OCI-LY7 (cell line): ENCODE measurements around the gene CRY1. TPM values are rescaled to one million over a fixed set of nuclear protein-coding genes. Genes with fewer than 3 reads are reported as not detected.

ENCODE experiments used
- BruUV-seq: library from RNA; stranded (reverse); fragments of 400-500 nt; replicated peaks from 2 replicates; lab custom pipeline; 2021; lab: Mats Ljungman, UMichigan
- CTCF ChIA-PET: fragments of 300-600 bp; sonication (Branson Sonifier 250); formaldehyde crosslinking; loops from one replicate; lab custom pipeline; 2022; ENCODE audit warnings: antibody characterized with exemption; ENCODE audit not compliant: unreplicated experiment; lab: Charles Lee
- POLR2A ChIA-PET: fragments of 300-600 bp; sonication (Branson Sonifier 250); formaldehyde crosslinking; loops from one replicate; lab custom pipeline; 2022; ENCODE audit warnings: antibody characterized with exemption; lab: Charles Lee
- DNase-seq: peaks from one replicate; pipeline ENCODE4 v3.0.0-alpha.2; 2015; ENCODE audit warnings: low spot score
- H2AFZ ChIP-seq: fragments of 200-600 bp; sonication (generic), shearing (Covaris generic); 2 replicates; pipeline ENCODE4 v1.6.1; 2014; ENCODE audit warnings: mild to moderate bottlenecking, antibody characterized with exemption, low read length, moderate library complexity
- H3K27ac ChIP-seq: fragments of 200-600 bp; sonication (generic); 2 replicates; pipeline ENCODE4 v1.5.1; 2014; ENCODE audit warnings: mixed run types, low read depth, mild to moderate bottlenecking, moderate library complexity, low read length, inconsistent platforms; ENCODE audit not compliant: poor library complexity, severe bottlenecking
- H3K36me3 ChIP-seq: fragments of 200-600 bp; sonication (generic); 2 replicates; pipeline ENCODE4 v1.6.1; 2014; ENCODE audit warnings: mild to moderate bottlenecking, antibody characterized with exemption, low read length, moderate library complexity, mixed read lengths; ENCODE audit not compliant: insufficient read depth
- H3K4me1 ChIP-seq: fragments of 200-600 bp; sonication (generic); 2 replicates; pipeline ENCODE4 v1.5.1; 2014; ENCODE audit warnings: mild to moderate bottlenecking, low read length; ENCODE audit not compliant: insufficient read depth, poor library complexity, severe bottlenecking
- H3K4me2 ChIP-seq: fragments of 200-600 bp; sonication (generic); 2 replicates; pipeline ENCODE4 v1.6.1; 2014; ENCODE audit warnings: mild to moderate bottlenecking, low read length
- H3K4me3 ChIP-seq: fragments of 200-600 bp; sonication (generic); 2 replicates; pipeline ENCODE4 v1.5.1; 2014; ENCODE audit warnings: mild to moderate bottlenecking, low read depth, low read length; ENCODE audit not compliant: poor library complexity, severe bottlenecking
- H3K79me2 ChIP-seq: fragments of 200-600 bp; sonication (generic); 2 replicates; pipeline ENCODE4 v1.6.1; 2016; ENCODE audit warnings: low read depth, mild to moderate bottlenecking, low read length, moderate library complexity, mixed read lengths; ENCODE audit not compliant: insufficient read depth
- H3K9me2 ChIP-seq: fragments of 200-600 bp; sonication (generic); 2 replicates; pipeline ENCODE4 v1.6.1; 2016; ENCODE audit warnings: mild to moderate bottlenecking, low read length, mixed read lengths; ENCODE audit not compliant: insufficient read depth
- H3K9me3 ChIP-seq: fragments of 200-600 bp; sonication (generic); 2 replicates; pipeline ENCODE4 v1.6.1; 2014; ENCODE audit warnings: mild to moderate bottlenecking, mixed run types, low read length, mixed read lengths
- H4K20me1 ChIP-seq: fragments of 200-600 bp; sonication (generic); 2 replicates; pipeline ENCODE4 v1.6.1; 2014; ENCODE audit warnings: mild to moderate bottlenecking, antibody characterized with exemption, low read length, moderate library complexity, mixed read lengths; ENCODE audit not compliant: insufficient read depth
- EZH2phosphoT487 ChIP-seq: fragments of 200-600 bp; sonication (generic); IDR thresholded peaks from 2 replicates; pipeline ENCODE4 v1.6.1; 2018; ENCODE audit warnings: low read depth, borderline replicate concordance, mild to moderate bottlenecking, mixed run types, antibody characterized with exemption, low read length, moderate library complexity, mixed read lengths
- intact Hi-C: fragments of 100-400 bp; cut with micrococcal nuclease; formaldehyde crosslinking; loops from one replicate; pipeline ENCODE4 v1.10.0; 2022; ENCODE audit not compliant: unreplicated experiment
- total RNA-seq, 2 experiments: library from RNA; depleted of rRNA in 1 of 2; stranded (reverse); fragments of >200 nt in 1 of 2; shearing (Covaris generic) in 1 of 2; gene quantifications; 2 replicates each; pipeline ENCODE4 v1.2.3, GENCODE V29; 2014 to 2022
- TF ChIP-seq, protein P1 (sequence below): fragments of 200-600 bp; sonication (generic); conservative IDR thresholded peaks from 2 replicates; pipeline ENCODE4 v1.5.1; 2014; ENCODE audit warnings: mild to moderate bottlenecking, antibody characterized with exemption, low read length, moderate library complexity, mixed read lengths

Gene CRY1
- total RNA-seq, 2 experiments from 2014 or later = not detected

- CTCF ChIA-PET = no interaction called here
- no TSS peak for BruUV-seq
- H3K79me2 ChIP-seq = peaks cover 71% of the 10 kb centered on the region
- POLR2A ChIA-PET = interaction anchor here (1.0 to 1.4 kb wide), 4 partner anchors 9 to 38 kb away, joined by 3 to 7 read pairs (median 5); no protein-coding TSS in a partner anchor
- H3K4me3 ChIP-seq = no peak overlapping the region
- no peak overlapping the region for H3K27ac ChIP-seq
- no peaks in the 10 kb centered on the region for H3K9me3 ChIP-seq
- 0 out of 2 replicates have a peak, but pooled peaks cover 9% of the 10 kb centered on the region for H4K20me1 ChIP-seq
- peaks cover 53% of the 10 kb centered on the region for H3K36me3 ChIP-seq
- TF ChIP-seq, protein P1, sequence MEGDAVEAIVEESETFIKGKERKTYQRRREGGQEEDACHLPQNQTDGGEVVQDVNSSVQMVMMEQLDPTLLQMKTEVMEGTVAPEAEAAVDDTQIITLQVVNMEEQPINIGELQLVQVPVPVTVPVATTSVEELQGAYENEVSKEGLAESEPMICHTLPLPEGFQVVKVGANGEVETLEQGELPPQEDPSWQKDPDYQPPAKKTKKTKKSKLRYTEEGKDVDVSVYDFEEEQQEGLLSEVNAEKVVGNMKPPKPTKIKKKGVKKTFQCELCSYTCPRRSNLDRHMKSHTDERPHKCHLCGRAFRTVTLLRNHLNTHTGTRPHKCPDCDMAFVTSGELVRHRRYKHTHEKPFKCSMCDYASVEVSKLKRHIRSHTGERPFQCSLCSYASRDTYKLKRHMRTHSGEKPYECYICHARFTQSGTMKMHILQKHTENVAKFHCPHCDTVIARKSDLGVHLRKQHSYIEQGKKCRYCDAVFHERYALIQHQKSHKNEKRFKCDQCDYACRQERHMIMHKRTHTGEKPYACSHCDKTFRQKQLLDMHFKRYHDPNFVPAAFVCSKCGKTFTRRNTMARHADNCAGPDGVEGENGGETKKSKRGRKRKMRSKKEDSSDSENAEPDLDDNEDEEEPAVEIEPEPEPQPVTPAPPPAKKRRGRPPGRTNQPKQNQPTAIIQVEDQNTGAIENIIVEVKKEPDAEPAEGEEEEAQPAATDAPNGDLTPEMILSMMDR = no peak
- TF ChIP-seq EZH2phosphoT487 = no peak
- intact Hi-C loops = no loop called here
- no peak overlapping the region for H2AFZ ChIP-seq
- H3K9me2 ChIP-seq = no peaks in the 10 kb centered on the region
- peaks cover 15% of the 10 kb centered on the region for H3K4me1 ChIP-seq
- no peak overlapping the region for H3K4me2 ChIP-seq
- no peak for DNase-seq
These were observed 132.9 kb downstream of the CRY1 start for GRCh38 chr12:106960443-106960842.

GRCh38 chr12:106957583-106957982, 135.8 kb downstream of the CRY1 start:
- peaks cover 63% of the 10 kb centered on the region for H3K79me2 ChIP-seq

More at GRCh38 chr12:106957583-106957982, 135.8 kb downstream of the CRY1 start:
- H4K20me1 ChIP-seq = 0 out of 2 replicates have a peak, but pooled peaks cover 5% of the 10 kb centered on the region
- no peaks in the 10 kb centered on the region for H3K9me3 ChIP-seq
- H3K36me3 ChIP-seq = peaks cover 26% of the 10 kb centered on the region
- peak; percentile 41 for DNase-seq
- peak overlapping the region; percentile 86; the same call in 1 of the 2 replicates for H2AFZ ChIP-seq
- POLR2A ChIA-PET = interaction anchor here (1.0 to 1.4 kb wide), 2 partner anchors 12 to 21 kb away, joined by 4 to 6 read pairs; no protein-coding TSS in a partner anchor
- peaks cover 26% of the 10 kb centered on the region for H3K4me1 ChIP-seq
- BruUV-seq = no TSS peak
- peak overlapping the region; percentile 82 for H3K27ac ChIP-seq
- CTCF ChIA-PET = no interaction called here
- no peaks in the 10 kb centered on the region for H3K9me2 ChIP-seq
- intact Hi-C loops = loop anchor here (2.0 to 10.0 kb wide), 5 partner anchors 17 to 1677 kb away; partner anchors contain the start of genes CKAP4, SELPLG and TCP11L2
- H3K4me3 ChIP-seq = peak overlapping the region; percentile 80
- TF ChIP-seq EZH2phosphoT487 = no peak
- TF ChIP-seq, protein P1 = no peak
- H3K4me2 ChIP-seq = peak overlapping the region; percentile 84
